ENCODE results near the gene FBXO24.
A peak's percentile ranks its signal among the peaks of the same experiment; 100 is the strongest.
"Not testable (repeated sequence)": the region's sequence is repeated elsewhere in the genome, so short reads cannot be mapped to it uniquely, and the experiment has no call there.

The FBXO24 gene

DNA sequence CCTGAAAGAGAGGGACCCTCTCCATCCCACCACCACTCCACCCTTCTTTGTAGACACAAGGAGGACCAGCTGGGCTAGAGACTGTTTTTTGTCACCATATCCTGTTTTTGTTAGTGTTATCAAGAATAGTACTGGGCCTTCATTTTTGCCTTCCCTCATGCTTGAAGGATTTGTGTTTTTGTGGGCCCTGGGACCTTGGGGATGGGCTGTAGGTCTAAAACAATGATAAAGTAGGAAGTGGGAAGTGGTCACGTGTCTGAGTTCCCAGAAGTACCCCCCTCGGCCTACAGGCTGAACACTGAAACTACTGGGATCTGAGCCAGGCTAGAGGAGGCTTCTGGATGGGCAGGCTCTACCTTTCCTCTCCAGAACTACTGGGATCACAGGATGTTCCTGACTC, 38.3 kb upstream of the FBXO24 start:
- TF ChIP-seq, protein P1, sequence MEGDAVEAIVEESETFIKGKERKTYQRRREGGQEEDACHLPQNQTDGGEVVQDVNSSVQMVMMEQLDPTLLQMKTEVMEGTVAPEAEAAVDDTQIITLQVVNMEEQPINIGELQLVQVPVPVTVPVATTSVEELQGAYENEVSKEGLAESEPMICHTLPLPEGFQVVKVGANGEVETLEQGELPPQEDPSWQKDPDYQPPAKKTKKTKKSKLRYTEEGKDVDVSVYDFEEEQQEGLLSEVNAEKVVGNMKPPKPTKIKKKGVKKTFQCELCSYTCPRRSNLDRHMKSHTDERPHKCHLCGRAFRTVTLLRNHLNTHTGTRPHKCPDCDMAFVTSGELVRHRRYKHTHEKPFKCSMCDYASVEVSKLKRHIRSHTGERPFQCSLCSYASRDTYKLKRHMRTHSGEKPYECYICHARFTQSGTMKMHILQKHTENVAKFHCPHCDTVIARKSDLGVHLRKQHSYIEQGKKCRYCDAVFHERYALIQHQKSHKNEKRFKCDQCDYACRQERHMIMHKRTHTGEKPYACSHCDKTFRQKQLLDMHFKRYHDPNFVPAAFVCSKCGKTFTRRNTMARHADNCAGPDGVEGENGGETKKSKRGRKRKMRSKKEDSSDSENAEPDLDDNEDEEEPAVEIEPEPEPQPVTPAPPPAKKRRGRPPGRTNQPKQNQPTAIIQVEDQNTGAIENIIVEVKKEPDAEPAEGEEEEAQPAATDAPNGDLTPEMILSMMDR (conservative IDR thresholded peaks at IDR 0.05; ENCODE audit: control insufficient read depth, insufficient read depth, low read depth, low read length), result no peak
- H3K4me3 ChIP-seq (ENCODE audit: control insufficient read depth, low read depth, low read length), result no peak overlapping the region
- peak; percentile 57 for DNase-seq (ENCODE audit: low read depth)

DNA sequence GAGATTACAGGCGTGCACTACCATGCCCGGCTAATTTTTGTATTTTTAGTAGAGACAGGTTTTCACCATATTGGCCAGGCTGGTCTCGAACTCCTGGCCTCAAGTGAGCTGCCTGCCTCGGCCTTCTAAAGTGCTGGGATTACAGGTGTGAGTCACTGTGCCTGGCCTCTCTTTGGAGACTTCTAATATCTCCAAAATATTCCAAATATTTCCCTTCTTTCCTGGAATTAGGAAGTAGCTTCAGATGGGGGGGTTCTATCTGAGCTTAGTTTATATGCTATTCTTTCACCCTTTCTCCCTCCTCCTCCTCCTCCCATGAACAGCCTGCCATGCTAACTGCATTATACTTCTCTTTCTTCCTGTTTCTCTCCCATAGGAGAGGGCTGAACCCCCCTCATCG, 37.7 kb upstream of the FBXO24 start:
- H3K4me3 ChIP-seq (ENCODE audit: control insufficient read depth, low read depth, low read length); DNase-seq (ENCODE audit: low read depth): not testable (repeated sequence)

DNA sequence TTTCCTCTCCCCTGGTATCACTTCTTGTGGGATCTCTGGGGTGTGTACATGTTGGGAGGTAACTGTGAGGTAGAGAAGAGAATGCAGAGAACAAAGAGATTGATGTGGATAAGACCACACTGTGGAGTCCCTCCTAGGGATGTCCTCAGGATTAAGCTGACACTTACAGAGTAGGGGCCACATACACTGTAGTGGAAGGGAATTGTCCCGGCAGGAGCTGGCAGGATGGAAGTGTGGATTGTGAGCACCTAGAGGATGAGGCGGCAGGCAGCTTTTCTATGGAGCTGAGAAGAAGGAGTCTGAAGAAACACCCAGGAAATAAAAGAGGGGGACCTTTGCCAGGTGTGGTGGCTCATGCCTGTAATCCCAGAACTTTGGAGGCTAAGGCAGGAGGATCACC, 33.6 kb upstream of the FBXO24 start:
- no peak overlapping the region for H3K4me3 ChIP-seq (ENCODE audit: control insufficient read depth, low read depth, low read length)
- no peak for DNase-seq (ENCODE audit: low read depth)
- TF ChIP-seq, protein P1 (conservative IDR thresholded peaks at IDR 0.05; ENCODE audit: control insufficient read depth, insufficient read depth, low read depth, low read length), result no peak

DNA sequence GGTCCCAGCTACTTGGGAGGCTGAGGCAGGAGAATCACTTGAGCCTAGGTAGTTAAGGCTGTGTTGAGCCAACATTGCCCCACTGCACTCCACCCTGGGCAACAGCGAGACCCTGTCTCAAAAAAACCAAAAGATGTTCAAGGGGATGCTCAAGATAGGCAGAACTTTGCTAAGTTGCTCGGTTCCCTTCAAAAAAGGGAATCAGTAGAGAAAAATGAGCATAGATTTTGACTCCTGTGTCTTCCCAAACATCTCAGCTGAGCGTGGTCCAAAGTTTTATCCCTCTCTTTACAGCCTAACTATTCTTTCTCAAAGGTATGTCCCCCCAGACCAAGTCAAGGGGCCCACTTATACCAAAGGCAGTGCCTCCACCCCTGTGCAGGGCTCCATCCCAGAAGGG, 33.1 kb upstream of the FBXO24 start:
- TF ChIP-seq, protein P1 (conservative IDR thresholded peaks at IDR 0.05; ENCODE audit: control insufficient read depth, insufficient read depth, low read depth, low read length), result no peak
- DNase-seq (ENCODE audit: low read depth), result no peak
- H3K4me3 ChIP-seq (ENCODE audit: control insufficient read depth, low read depth, low read length), result no peak overlapping the region

DNA sequence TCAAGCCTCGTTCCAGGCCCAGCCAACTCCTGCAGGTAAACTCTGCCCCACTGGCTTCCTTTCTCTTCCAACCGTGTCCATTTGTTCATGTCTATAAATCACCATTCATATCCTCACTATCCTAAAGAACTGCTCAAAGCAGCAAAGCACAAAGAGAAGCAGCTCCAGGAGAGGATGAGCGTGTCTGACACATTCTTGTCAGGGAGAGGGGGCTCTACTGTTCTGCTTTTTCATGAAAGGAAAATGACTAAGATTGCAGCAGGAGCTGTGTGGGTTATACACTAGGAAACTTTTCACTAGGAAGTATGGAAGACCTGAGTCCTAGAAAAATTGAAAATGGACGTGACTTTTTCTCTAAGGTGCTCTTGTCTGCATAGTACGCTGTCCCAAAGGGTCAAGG, 30.4 kb upstream of the FBXO24 start:
- TF ChIP-seq, protein P1 (conservative IDR thresholded peaks at IDR 0.05; ENCODE audit: control insufficient read depth, insufficient read depth, low read depth, low read length), result no peak
- no peak for DNase-seq (ENCODE audit: low read depth)
- H3K4me3 ChIP-seq (ENCODE audit: control insufficient read depth, low read depth, low read length), result no peak overlapping the region

DNA sequence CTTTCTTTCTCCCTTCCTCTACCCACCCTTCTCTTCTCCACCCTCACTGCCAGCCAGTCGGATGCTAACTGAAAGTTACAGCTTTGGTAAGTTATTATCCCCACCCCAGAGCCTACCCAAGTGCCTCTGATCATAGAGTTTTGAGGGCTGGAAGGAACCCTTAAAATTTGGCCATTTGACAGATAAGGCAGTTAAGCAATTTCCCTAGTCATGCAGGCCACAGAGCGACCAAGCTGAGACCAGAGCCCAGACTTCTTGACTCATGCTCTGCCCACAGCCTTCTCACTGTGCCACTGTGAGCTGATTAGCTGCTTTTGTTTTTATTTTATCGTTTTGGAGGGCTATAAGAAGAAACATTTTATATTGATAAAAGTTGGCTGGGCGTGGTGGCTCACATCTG, 29.6 kb upstream of the FBXO24 start:
- DNase-seq (ENCODE audit: low read depth), result peak; percentile 78
- H3K4me3 ChIP-seq (ENCODE audit: control insufficient read depth, low read depth, low read length), result no peak overlapping the region
- TF ChIP-seq, protein P1 (conservative IDR thresholded peaks at IDR 0.05; ENCODE audit: control insufficient read depth, insufficient read depth, low read depth, low read length), result no peak

DNA sequence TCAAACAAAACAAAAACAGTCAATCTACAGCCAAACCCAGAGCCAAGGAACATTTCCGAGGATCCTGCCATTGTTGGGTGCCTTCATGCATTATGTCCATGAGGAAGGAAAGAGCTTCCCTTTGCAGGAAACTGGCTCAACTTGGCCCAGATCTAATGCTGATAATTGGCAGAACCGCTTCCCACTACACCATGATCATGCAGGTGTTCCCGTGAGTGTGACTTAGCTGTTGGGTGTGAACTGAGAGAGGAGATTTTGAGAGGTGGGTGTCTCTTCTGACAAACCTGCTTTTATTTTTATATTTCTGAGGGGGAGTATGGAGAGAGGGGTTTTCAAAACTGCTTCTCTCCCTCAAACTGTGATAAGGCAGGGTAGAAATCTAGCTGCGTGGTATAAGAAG, 27.0 kb upstream of the FBXO24 start:
- no peak overlapping the region for H3K4me3 ChIP-seq (ENCODE audit: control insufficient read depth, low read depth, low read length)
- DNase-seq (ENCODE audit: low read depth), result no peak
- TF ChIP-seq, protein P1 (conservative IDR thresholded peaks at IDR 0.05; ENCODE audit: control insufficient read depth, insufficient read depth, low read depth, low read length), result no peak
